Measurements from ENCODE around the gene SNCG.
A peak's percentile ranks its signal among the peaks of the same experiment; 100 is the strongest.

GRCh38 chr10:86968271-86968993, 10.0 kb downstream of the SNCG start, which contains the start of gene ADIRF:
- TF ChIP-seq, protein P1, sequence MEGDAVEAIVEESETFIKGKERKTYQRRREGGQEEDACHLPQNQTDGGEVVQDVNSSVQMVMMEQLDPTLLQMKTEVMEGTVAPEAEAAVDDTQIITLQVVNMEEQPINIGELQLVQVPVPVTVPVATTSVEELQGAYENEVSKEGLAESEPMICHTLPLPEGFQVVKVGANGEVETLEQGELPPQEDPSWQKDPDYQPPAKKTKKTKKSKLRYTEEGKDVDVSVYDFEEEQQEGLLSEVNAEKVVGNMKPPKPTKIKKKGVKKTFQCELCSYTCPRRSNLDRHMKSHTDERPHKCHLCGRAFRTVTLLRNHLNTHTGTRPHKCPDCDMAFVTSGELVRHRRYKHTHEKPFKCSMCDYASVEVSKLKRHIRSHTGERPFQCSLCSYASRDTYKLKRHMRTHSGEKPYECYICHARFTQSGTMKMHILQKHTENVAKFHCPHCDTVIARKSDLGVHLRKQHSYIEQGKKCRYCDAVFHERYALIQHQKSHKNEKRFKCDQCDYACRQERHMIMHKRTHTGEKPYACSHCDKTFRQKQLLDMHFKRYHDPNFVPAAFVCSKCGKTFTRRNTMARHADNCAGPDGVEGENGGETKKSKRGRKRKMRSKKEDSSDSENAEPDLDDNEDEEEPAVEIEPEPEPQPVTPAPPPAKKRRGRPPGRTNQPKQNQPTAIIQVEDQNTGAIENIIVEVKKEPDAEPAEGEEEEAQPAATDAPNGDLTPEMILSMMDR (IDR thresholded peaks at IDR 0.05 in 2 of 3, conservative IDR thresholded peaks at IDR 0.05 in 1 of 3; ENCODE audit: borderline replicate concordance in 1 of 3, insufficient read depth in 1 of 3, low read depth in 2 of 3, low read length in 2 of 3), result no peak
- peak; percentile 98 for TF ChIP-seq POLR2AphosphoS5 (IDR thresholded peaks at IDR 0.05; ENCODE audit: low read depth, low read length)
- TF ChIP-seq POLR2A (IDR thresholded peaks at IDR 0.05; ENCODE audit: borderline replicate concordance, extremely low read depth, insufficient read depth, insufficient read length), result no peak
- no peak for TF ChIP-seq EZH2 (IDR thresholded peaks at IDR 0.05)
- TF ChIP-seq EGR1 (IDR thresholded peaks at IDR 0.05; ENCODE audit: low read depth), result no peak
- TF ChIP-seq ELF1 (IDR thresholded peaks at IDR 0.05; ENCODE audit: borderline replicate concordance, low read depth), result no peak
- TF ChIP-seq, protein P2, sequence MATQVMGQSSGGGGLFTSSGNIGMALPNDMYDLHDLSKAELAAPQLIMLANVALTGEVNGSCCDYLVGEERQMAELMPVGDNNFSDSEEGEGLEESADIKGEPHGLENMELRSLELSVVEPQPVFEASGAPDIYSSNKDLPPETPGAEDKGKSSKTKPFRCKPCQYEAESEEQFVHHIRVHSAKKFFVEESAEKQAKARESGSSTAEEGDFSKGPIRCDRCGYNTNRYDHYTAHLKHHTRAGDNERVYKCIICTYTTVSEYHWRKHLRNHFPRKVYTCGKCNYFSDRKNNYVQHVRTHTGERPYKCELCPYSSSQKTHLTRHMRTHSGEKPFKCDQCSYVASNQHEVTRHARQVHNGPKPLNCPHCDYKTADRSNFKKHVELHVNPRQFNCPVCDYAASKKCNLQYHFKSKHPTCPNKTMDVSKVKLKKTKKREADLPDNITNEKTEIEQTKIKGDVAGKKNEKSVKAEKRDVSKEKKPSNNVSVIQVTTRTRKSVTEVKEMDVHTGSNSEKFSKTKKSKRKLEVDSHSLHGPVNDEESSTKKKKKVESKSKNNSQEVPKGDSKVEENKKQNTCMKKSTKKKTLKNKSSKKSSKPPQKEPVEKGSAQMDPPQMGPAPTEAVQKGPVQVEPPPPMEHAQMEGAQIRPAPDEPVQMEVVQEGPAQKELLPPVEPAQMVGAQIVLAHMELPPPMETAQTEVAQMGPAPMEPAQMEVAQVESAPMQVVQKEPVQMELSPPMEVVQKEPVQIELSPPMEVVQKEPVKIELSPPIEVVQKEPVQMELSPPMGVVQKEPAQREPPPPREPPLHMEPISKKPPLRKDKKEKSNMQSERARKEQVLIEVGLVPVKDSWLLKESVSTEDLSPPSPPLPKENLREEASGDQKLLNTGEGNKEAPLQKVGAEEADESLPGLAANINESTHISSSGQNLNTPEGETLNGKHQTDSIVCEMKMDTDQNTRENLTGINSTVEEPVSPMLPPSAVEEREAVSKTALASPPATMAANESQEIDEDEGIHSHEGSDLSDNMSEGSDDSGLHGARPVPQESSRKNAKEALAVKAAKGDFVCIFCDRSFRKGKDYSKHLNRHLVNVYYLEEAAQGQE (IDR thresholded peaks at IDR 0.05; ENCODE audit: low read depth), result no peak
- TF ChIP-seq JUND (IDR thresholded peaks at IDR 0.05), result no peak

Measured in HCT116 (cell line).